ENCODE results near the gene TRAM2.
A peak's percentile ranks its signal among the peaks of the same experiment; 100 is the strongest.

Gene TRAM2

DNA sequence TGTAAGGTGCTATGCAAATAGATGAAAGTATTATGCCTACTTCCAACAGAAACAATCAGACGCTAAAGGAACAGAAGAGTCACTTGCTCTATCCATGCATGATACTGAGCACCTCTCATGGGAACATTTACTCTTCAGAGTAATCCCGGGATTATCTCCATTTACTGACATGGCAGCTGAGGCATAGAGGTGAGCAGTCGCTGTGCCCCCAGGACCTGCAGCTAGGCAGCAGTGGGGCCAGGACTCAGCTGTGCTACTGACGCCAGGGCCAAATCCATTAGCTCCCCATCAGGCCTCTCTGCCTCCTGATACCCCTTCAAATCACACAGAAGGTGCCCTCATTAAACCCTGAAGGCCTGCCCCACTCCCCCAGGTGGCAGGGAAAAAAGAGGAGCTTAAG, 51.9 kb downstream of the TRAM2 start:
- DNase-seq: no peak

DNA sequence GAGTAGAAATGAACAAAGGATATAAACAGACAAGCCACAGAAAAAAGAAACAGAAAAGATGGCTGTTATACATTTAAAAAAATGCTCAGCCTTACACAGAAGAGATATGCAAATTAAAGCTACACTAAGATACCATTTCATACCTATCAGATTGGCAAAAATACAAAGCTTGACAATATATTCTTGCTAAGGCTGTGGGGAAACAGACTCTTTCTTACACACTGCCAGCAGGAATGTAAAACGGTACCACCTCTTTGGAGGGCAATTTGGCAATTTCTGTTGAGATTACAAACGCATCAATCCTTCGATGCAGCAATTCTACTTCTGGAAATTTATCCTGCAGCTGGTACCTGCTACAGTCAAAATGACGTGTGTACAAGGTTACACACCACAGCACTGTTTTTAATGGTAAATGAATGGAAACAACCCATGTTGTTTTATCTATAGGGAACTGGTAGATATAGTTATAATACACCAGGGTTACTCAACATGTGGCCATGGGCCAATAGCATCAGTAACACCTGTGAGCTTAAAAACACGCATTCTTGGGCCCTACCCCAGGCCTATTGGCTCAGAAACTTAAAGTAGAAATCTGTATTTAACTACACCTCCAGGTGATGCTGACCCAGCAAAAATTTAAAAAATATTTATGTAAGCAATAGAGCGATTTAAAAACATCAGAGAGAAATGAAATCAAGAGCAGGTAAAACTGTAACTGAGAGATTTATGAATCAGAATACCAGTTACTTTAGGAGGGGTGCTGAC, 53.3 kb downstream of the TRAM2 start:
- peak; percentile 21 for DNase-seq

DNA sequence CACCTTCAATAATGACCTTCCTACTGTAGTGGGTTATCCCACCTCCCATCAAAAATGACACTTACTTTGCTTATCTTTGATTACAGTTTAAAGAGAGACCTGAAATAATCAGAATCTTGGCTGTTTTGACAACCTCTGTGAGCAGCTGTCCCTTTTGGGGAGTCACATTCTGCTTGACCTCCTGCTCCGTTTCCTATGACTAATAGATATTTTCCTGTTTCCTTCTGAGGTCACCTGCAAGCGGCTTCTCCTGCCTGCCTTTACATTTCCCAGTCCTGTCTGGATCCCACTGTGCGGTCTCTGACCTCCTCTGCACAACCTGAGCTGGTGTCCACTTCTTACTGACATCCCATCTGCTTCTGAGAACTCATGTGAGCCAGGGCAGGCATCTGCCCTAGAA, 54.2 kb downstream of the TRAM2 start:
- no peak for DNase-seq

DNA sequence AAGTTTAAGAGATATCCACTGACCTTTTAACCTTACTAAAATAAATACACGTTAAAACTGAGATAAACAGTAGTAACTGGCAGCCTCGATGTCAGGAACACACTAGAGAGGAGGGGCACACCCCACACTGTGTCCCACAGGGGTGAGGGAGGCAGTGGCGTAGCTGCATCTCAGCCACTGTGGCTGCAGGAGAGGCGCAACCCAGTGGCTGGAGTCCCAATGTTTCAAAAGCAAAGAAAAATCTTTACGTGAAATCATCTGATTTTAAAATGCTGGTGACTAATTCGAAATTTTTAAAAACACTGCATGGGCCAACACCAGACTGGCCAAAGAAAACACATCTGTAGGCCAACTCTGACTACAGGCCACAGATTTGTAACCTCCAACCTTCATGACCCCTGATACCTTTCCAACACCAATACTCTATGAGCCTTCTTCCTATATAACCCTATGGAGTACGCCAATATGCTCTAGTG, 54.7 kb downstream of the TRAM2 start:
- no peak for DNase-seq

DNA sequence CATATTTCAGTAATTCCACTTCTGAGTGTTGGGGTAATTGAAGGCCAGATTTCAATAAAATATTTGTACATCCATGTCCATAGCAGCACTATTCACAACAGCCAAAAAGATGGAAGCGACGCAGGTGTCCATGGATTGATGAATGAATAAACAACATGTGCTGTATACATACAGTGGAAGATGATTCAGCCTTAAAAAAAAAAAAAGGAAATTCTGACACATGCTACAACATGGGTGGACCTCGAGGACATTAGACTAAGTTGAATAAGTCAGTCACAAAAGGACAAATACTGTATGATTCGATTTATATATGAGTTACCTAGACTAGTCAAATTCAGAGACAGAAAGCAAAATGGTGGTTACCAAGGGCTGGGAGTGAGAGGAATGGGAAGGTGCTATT, 57.2 kb downstream of the TRAM2 start:
- no peak for DNase-seq

DNA sequence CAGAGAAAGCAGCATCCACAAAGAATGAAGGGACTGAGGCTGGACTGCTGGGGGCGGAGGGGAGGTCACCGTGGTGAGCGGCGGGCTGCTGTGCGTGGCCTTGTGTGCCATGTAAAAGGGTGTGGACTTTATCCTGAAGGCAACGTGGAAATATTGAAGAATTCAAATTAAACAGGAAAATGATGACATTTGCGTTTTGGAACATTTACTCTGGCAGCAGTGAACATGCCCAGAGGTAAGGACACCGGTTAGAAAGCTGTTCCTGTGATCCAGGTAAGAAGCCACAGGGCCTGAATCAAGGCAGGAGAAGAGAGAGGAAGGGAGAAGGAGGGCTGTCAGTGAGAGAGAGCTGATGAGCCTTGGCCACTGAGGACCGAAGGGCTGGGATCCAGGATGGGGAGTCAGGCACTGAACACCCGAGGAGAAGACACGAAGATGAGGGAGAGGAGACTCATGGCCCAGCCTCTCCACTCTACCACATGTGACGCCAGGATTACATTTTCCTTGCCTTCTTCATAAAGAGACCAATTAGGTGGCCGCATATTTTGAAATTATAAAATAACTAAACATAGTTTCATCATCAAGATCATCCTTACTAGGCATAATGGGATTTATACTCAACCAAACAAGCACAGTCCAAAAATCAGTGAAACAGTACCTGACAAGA, 58.4 kb downstream of the TRAM2 start:
- DNase-seq: no peak

DNA sequence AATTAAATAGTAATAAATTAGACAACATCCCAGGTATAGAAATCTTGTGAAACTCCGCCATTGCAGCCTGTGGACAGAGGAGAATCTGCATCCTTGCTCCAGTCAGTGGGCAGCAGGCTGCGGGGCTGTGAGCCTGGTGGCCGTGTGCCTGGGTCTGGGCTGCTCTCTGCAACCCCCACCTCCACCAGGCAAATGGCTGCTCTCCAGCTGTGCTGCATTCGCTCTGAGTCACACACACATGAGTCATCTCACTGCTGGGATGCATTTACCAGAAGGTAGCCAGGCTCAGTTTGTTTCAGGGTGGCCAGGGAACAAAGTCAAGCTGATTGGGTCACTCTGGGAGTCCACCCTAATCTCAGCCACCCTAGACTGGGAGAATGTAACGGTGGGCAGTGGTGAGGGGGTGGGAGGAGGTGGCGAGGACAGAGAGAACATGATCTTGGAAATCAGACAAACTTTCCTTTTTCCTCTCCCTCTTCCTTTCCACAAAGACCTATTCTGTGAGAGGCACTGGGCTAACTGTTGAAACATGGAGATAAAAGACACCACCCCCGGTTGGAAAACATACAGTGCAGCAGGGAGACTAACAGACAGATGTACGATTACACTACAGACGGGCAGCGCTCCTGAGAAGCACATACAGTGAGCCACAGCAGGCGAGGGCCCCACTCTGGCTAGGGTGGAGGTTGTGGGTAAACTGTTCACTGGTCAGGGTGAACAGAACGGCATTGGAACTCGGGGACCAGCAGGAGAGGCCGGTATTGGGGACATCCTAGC, 59.2 kb downstream of the TRAM2 start:
- DNase-seq: no peak

DNA sequence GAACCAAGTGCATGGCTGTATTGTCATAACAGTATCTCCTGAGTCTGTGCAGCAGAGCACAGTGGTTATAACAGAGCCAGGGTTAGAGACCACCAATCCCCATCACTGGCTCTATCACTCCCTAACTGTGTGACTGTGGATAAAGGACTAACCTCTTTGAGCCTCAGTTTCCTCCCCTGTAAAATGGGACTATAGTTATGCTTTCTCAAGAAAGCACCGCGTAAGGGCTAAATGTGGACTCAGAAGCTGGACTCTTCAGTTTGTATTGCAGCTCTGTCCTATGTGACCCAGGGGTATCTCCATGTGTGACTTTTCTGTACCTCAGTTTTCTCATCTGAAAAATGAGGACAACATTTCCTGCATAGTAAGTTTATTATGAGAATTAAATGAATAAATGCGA, 59.9 kb downstream of the TRAM2 start:
- DNase-seq: no peak

DNA sequence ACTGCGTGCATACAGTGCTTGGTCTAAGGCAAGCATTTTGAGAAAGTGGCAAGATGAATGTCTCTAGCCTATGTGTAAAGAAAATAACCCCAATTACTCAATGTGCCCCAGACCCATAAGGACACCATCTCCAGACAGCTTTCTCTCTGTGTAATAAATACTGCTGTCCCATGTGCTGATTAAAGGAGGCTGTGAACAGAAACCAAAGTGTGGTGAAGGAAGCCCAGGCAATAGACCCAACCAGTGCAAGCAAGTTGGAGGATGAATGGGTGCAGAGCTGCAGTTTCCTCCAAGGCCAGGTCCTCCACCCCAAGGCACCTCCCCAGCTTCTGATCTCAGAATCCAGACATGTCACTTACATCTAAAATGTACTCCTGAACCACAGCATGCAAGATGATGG, 60.6 kb downstream of the TRAM2 start:
- DNase-seq: no peak

DNA sequence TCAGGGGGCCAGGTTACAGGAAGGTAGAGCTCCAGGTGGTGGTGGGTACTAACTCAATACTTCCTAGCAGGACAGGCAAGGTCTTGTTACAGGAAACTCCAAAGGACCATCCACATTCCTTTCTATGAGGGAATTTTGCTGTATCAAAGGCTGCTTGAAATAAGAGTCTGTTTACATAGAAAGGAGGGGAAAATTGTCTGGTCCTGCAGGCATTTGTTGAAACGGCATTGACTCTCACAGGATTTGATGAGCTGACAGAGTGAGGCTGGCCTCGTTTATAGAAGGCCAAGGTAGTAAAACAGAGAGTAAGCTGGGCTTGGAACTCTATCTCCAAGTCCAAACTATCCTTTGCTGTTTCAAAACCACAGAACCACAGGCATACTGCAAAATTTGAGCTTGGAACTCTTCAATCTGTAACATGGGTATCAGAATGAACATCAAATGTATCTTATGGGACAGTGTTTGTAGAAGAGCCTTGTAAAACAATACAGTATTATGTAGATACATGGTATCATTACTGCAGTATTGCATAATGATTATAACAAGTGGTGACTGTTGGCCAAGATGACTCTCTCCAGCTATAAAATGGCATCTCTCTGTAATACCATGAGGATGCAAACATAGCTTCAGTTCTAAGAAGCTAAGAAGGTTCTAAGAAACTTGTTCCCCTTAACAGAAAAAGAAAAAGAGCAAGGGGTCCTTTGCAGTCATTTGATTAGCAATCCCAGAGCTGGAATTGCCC, 61.5 kb downstream of the TRAM2 start:
- no peak for DNase-seq

DNA sequence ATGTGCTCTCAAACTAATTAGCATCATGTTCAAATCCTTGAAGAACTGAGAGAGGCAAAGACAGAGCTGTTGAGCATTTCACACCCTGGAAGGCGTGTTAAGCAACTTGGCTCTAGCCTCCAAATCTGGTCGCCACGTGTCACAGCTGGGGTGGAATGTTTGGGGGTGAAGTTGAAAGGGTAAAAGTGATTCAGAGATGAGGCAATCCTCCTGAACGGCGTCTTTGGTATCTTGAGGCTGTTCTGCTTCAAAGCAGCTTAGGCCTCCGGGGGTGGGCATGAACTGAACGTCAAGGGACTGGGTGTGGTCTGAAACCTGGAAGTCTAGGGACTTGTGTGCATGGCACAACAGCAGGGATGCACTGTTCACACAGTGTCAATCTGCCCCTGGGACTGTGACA, 62.3 kb downstream of the TRAM2 start:
- no peak for DNase-seq

DNA sequence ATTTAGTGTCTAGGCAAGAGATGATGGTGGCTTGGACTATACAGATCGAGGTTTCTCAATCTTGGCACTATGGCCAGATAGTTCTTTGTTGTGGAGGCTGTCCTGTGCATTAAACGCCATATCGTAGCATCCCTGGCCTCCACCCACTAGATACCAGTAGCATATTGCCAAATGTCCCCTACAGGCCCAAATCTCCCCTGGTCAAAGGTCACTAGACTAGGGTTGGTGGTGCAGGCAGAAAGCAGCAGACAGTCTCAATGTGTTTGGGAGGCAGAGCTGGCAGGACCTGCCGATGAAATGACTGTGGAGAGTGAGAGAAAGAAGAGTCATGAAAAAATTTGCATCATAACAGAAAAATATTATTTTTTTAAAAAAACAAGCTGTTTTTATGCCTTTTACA, 63.0 kb downstream of the TRAM2 start:
- no peak for DNase-seq

DNA sequence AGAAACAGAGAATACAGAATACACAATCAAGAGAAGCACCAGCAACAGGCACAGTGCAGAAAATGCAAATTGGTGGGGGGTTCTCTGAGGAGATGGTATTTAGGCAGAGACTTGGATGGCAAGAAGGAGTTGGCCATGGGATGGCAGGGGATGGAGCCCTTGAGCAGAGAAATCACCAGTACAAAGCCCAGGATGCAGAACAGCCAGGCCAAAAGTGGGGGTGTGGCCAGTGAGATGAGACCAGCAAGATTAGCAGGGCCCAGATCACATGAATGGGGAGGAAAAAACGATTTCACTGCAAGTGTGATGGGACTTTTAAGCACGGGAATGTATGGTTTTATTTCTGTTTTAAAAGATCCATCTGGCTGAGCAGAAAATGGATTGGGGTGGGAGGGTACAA, 63.4 kb downstream of the TRAM2 start:
- no peak for DNase-seq

DNA sequence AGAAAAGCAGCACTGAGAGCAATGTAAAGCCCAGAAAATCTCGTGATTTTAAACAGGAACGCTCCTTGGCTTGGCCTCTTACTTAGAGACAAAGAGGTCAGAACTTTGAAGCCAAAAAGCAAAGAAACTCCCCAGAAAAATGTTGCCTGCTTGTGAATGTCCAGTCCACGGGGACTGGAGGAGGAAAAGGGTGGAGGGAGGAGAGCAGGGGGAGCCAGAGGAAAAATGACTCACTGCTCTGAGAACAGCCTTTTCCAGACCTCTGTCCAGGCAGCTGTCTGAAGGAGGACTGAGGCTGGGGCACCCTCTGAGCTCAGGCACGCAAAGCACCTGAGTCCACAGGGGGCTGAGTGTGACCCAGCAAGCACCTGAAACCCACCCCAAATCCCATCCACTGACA, 64.7 kb downstream of the TRAM2 start:
- no peak for DNase-seq

DNA sequence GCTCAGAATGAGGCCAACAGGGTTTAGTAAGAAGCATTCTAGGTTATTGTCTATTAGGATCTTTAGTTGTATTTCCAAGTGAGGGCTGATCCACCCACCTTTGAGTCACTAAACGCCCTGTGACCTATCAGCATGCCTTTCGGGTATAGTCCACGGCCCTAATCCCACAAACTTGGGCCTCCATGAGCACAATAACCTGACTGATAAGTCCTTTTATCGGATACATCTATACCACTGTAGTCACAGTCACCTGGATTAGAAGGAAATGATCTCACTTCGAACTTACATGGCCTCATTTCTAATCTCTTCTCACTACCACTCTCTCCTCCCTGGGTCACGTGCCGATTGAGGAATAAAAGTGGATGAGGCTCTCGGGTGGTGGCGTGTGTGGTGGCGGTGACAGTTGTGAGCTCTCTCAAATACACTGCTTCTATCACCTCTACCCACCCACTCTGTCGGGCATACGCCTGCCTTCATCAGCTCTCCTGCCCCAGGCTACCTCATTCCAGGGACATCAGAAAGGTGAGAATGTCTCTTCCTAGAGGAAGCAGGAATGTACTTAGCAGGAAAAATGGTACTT, 65.2 kb downstream of the TRAM2 start:
- no peak for DNase-seq

DNA sequence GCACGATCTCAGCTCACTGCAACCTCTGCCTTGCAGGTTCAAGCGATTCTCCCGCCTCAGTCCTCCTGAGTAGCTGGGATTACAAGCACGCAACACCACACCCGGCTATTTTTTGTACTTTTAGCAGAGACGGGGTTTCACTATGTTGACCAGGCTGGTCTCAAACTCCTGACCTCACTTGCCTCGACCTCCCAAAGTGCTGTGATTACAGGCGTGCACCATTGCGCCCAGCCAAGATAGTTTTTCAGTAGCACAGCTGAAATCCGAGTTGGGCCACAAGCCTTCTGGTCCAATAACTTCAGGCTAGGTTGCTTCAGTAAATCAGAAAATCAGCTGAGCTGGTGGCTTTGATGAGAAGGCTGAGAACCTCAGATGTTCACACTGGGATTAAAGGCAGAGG, 65.7 kb downstream of the TRAM2 start:
- DNase-seq: no peak

DNA sequence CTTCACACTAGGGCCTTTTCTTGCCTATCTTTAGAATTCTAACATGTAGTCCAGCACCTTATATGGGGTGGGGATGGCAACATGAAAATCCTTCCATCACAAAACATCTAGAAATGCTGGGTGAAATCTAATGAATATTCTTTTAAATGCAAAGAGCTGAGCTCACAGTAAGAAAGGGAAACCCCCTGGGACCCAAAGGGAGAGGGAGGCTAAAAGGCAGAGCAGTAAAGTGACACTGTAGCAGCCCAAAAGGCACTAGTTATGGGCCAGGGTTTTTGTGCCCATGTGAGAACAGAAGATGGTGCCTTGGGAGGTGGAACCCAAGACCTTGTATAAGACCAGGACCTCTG, 66.7 kb downstream of the TRAM2 start:
- DNase-seq: no peak

DNA sequence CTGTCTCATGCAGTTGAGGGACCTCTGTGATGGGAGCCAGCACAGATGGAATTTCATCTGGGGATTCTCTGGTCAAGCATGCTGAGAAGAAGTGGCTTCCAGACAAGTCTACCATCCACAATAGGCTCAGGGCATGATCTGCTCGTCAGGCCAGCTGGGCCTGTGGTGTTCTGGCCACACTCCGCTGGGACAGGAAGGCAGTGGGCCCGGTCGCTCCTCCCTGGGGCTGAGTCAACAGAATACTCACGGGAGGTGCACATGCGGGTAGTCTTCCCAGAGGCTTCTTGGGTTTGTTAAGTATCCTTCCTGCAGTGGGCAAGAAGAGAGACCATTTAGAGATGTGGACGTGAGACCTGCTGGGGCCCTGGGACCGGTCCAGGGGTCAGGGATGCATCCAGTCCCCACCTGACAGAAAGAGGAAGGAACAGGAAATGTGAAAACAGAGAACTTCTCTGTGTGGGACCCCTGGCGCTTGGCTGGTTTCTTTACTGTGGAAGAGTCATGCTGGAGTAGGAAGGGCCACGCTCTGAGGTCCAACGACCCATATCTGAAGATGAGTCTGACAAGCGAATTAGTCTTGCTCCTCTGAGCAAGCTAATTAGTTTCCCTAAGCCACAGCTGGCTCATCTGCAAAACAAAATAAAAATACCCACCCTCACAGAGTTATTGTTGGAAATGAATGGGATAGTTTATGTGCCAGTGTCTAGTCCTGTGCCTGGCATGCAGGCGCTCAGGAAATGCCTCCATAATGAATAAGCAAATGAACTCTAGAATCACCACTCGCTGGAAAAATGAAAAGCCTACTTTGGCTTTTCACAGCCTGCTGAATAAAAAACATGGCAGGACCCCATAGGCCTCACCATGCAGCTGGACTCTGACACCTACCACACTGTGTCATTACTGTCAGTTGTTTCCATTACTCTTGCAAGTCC, 67.3 kb downstream of the TRAM2 start:
- no peak for DNase-seq

DNA sequence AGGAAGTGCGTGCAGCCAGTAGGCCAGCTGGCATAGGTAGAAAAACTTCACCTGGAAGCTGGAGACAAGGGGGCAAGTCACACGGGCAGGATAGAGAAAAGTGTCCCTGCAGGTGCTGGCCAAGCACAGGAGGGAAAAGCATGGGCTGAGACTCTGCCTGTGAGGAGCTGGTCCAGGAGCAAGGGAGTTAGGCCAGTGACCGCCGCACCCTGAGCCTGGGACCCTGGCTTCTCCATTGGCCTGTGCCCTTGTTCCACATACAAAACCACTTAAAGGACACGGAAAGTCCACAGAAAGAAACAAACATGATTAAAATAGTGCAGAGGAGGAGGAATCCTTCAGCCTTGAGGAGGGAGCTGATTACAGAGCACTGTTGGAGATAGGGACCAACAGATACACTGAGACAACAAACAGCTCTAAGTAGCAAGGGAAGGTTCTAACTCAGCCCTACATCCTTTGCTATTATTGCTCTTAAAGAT, 68.6 kb downstream of the TRAM2 start:
- DNase-seq: no peak

DNA sequence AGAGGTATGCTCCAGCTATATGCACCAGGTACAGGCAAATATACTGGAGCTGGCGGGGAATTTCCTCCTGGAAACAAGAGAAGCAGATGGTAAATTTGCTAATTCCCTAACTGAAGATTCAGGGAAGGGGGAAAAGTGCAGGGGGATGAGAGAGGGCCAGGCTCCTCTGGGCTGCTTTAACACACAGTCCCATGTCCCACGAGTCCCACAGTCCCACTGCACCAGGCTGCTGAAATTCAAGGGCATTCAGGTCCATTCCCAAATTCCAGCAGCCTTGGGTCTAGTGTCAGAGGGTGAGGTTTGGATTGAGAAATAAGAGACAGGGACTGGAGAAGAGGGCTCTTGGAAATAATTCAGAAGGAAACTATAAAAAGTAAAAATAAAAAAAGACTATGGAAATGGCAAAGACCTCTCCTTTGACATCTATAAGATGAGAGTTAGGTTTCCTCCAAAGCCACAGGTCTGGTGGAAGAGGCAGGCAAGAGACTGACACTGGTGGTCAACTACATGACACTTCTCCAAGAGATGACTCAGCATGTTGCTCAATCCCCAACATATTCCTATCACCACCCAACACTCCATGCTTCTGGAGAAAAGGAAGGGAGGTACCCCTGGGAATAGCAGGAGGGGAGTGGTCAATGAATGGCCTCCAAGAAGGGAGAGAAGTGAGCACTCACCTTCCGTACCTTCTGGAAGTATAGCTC, 69.2 kb downstream of the TRAM2 start:
- DNase-seq: no peak

DNA sequence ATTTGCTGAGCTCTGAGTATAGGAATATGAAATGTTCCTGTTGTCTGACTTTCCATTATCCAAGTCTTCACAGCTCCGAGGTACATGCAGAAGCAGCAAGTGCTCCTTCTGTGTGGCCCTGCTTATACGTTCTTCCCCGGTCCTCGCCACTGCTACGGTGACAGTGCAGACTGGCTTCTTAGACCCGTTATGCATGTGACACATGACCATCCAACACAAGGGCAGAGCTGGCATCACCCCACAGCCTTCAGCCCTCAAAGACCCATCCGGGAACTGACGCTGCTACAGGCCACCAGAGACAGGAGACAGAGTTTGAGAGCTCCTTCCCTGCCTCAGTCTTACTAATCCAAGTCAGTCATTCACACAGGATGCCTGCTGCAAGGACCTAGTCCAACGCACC, 70.4 kb downstream of the TRAM2 start:
- no peak for DNase-seq

Measured in COR-L47 (cell line).